Esophagus squamous epithelium (tissue), 5 donors: Measurements from ENCODE around the gene CCDC69. TPM values are rescaled to one million over a fixed set of nuclear protein-coding genes. Genes with fewer than 3 reads are reported as not detected.

ENCODE experiments used
- DNase-seq: peaks from one replicate; lab custom pipeline; 2025; lab: John Stamatoyannopoulos, UW
- H3K27ac ChIP-seq, 4 donors: fragments of 200-600 bp; sonication (generic); one replicate each; pipeline ENCODE4 v1.5.1; 2016 to 2019; ENCODE audit warnings: mild to moderate bottlenecking in 1 of 4
- H3K27me3 ChIP-seq, 4 donors: fragments of 200-600 bp; sonication (generic); 1 replicate in 3 of 4; 2 replicates in 1 of 4; pipeline versions ENCODE4 v1.5.1 to v1.6.0; 2017 to 2021; ENCODE audit warnings: antibody characterized with exemption in 1 of 4
- H3K36me3 ChIP-seq, 3 donors: fragments of 200-600 bp; sonication (generic); one replicate each; pipeline ENCODE4 v1.5.1; 2016 to 2019
- H3K4me1 ChIP-seq, 3 donors: fragments of 200-600 bp; sonication (generic); one replicate each; pipeline ENCODE4 v1.5.1; 2017 to 2019
- H3K4me3 ChIP-seq, 4 donors: fragments of 200-600 bp; sonication (generic); 1 replicate in 3 of 4; 2 replicates in 1 of 4; pipeline ENCODE4 v1.5.1; 2016 to 2019; ENCODE audit warnings: mild to moderate bottlenecking in 2 of 4, moderate library complexity in 1 of 4
- H3K9me3 ChIP-seq, 3 donors: fragments of 200-600 bp; sonication (generic); one replicate each; pipeline ENCODE4 v1.5.1; 2016 to 2019
- CTCF ChIP-seq, 6 experiments: fragments of 450-650 bp in 4 of 6; fragments of 200-600 bp in 2 of 6; sonication (generic) in 2 of 6; IDR thresholded peaks; one replicate each; pipeline ENCODE4 v1.5.1; 2016 to 2019; ENCODE audit warnings: antibody characterized with exemption in 6 of 6, mild to moderate bottlenecking in 4 of 6, moderate library complexity in 4 of 6
- POLR2A ChIP-seq, 4 donors: fragments of 450-650 bp; IDR thresholded peaks; one replicate each; pipeline ENCODE4 v1.6.1; 2017; ENCODE audit warnings: antibody characterized with exemption in 4 of 4, mild to moderate bottlenecking in 4 of 4, moderate library complexity in 3 of 4
- WGBS, 2 donors: methylation state at CpG; one replicate each; pipeline ENCODE4 v1.1.5; 2018; 5-methylcytosine and 5-hydroxymethylcytosine counted together
- intact Hi-C: fragments of 100-400 bp; cut with DNase I; formaldehyde crosslinking; loops from one replicate; pipeline ENCODE4 v1.15.0; 2022
- total RNA-seq, 4 donors: library from RNA; depleted of rRNA; stranded (reverse); fragments of >200 nt; gene quantifications; one replicate each; pipeline ENCODE4 v1.1.0, GENCODE V29; 2016
- donor health status: DM: yes; HTN: yes; CAD: no.

CCDC69 gene
- total RNA-seq, 4 donors from 2014 or later, result 10.9 to 87.0 (median 37.8) TPM

DNA sequence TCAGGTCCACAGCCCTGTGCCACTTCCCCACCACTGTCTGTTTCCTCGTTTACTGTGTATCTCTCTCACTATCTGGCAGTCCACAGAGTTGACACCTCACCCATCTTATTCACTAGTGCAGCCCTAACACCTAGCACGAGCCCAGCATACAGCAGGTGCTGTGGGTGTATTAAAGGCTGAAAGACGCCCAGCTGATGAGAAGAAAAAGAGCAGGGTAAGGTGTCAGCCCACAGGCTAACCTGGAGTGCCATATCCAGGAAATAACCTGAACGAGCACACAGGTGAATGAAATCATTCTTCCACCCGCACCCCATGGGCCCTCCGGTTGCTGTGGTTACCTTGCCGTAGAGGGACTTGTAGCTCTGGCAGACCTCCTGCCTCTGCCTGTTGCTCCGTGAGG, 84.9 kb downstream of the CCDC69 start:
- TF ChIP-seq POLR2A (IDR thresholded peaks at IDR 0.05) (no peak), CTCF (IDR thresholded peaks at IDR 0.05) (no peak)
- Histone ChIP-seq H3K27me3 (no peaks in the 10 kb centered on the region), H3K4me3 (no peak overlapping the region), H3K4me1 (peaks cover 6 to 35% (median 24%) of the 10 kb centered on the region in 3 donors), H3K27ac (no peak overlapping the region), H3K9me3 (no peaks in the 10 kb centered on the region), H3K36me3 (peaks cover 13 to 58% (median 17%) of the 10 kb centered on the region in 3 donors)
- 90 to 95% methylated on average over 7 to 8 of the region's 8 CpGs for WGBS, 2 donors
- DNase-seq, result no peak
- intact Hi-C loops, result no loop called here

DNA sequence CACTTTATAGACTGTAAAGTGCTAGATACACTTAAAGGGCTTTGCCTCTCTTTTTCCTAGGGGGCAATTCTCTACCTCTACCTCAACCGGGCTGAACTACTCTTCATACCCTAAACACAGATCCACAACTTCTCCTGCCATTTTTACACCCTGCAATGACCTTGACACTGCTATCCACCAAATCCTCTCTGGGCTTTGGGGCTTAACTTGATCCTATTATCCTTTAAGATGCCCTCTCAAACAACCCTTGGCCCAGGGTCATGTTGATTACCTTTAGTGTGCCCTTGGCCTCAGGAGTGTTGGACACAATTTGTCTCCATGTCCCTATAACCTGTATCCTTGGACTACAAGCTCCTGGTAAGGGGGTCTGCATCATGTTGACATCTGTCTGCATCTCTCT, 85.8 kb downstream of the CCDC69 start:
- intact Hi-C loops, result no loop called here
- peaks cover 6 to 26% (median 22%) of the 10 kb centered on the region in 3 donors for H3K4me1 ChIP-seq
- H3K36me3 ChIP-seq, result peaks cover 13 to 67% (median 17%) of the 10 kb centered on the region in 3 donors
- 79 to 86% methylated on average over 1 of the region's 1 CpG for WGBS, 2 donors
- H3K4me3 ChIP-seq, result no peak overlapping the region
- H3K27me3 ChIP-seq, result no peaks in the 10 kb centered on the region
- no peaks in the 10 kb centered on the region for H3K9me3 ChIP-seq
- no peak for DNase-seq
- H3K27ac ChIP-seq, result no peak overlapping the region
- no peak for TF ChIP-seq POLR2A (IDR thresholded peaks at IDR 0.05)
- TF ChIP-seq CTCF (IDR thresholded peaks at IDR 0.05), result no peak

DNA sequence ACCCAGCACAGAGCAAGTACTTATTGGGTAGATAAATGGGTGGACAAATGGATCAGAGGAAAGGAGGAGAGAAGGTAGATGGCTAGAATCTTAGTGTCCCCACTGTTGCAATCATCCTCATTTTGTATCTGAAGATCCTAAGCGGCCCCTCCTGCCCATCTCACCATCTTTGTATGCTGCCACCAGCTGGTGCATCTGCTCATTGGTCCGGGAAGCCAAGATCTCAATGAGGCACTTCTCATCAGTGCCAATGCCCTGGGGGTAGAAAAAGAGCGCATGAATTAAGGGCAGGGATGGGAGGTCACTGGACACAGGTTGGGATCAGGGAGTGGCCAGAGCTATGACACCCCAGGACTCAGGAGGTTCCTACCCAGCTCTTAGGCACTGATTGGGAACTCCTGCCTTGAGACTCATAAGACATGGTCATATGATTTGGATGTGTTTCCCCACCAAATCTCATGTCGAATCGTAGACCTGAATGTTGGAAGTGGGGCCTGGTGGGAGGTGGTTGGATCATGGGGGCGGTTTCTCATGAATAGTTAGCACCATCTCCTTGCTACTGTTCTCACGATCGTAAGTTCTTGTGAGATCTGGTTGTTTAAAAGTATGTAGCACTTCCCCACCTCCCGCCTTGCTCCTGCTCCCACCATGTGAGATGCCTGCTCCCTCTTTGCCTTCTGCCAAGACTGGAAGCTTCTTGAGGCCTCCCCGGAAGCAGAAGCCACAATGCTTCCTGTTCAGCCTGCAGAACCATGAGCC, 86.6 kb downstream of the CCDC69 start:
- Histone ChIP-seq H3K9me3 (no peaks in the 10 kb centered on the region), H3K27me3 (no peaks in the 10 kb centered on the region), H3K4me1 (peaks cover 6 to 17% (median 15%) of the 10 kb centered on the region in 3 donors), H3K36me3 (peaks cover 13 to 75% (median 21%) of the 10 kb centered on the region in 3 donors), H3K27ac (no peak overlapping the region), H3K4me3 (no peak overlapping the region)
- DNase-seq, result no peak
- WGBS, 2 donors, result 82 to 87% methylated on average over 8 to 9 of the region's 10 CpGs
- intact Hi-C loops, result no loop called here
- TF ChIP-seq CTCF (IDR thresholded peaks at IDR 0.05) (no peak), POLR2A (IDR thresholded peaks at IDR 0.05) (no peak)

- Histone ChIP-seq H3K4me1 (no peaks in the 10 kb centered on the region), H3K27ac (peak overlapping the region in 1 of 4 donors; percentile 40), H3K4me3 (no peak overlapping the region), H3K27me3 (no peaks in the 10 kb centered on the region), H3K36me3 (peaks cover 13 to 100% (median 21%) of the 10 kb centered on the region in 3 donors), H3K9me3 (no peaks in the 10 kb centered on the region)
- no peak for DNase-seq
- 60 to 70% methylated on average over 1 to 3 of the region's 3 CpGs for WGBS, 2 donors
- no peak for TF ChIP-seq CTCF (IDR thresholded peaks at IDR 0.05)
- no peak for TF ChIP-seq POLR2A (IDR thresholded peaks at IDR 0.05)
- intact Hi-C loops, result no loop called here
These were observed 89.7 kb downstream of the CCDC69 start for GRCh38 chr5:151134228-151134627.

- DNase-seq, result no peak
- Histone ChIP-seq H3K4me1 (no peaks in the 10 kb centered on the region), H3K27me3 (no peaks in the 10 kb centered on the region), H3K4me3 (no peak overlapping the region), H3K9me3 (no peaks in the 10 kb centered on the region), H3K27ac (no peak overlapping the region), H3K36me3 (peaks cover 10 to 100% (median 19%) of the 10 kb centered on the region in 3 donors)
- intact Hi-C loops, result no loop called here
- no peak for TF ChIP-seq POLR2A (IDR thresholded peaks at IDR 0.05)
- no peak for TF ChIP-seq CTCF (IDR thresholded peaks at IDR 0.05)
- 51 to 60% methylated on average over 4 of the region's 4 CpGs for WGBS, 2 donors
These were observed 90.9 kb downstream of the CCDC69 start for GRCh38 chr5:151132963-151133362.
